ENCODE measurements around the gene HIVEP3. TPM values are rescaled to one million over a fixed set of nuclear protein-coding genes. Genes with fewer than 3 reads are reported as not detected.

HIVEP3 gene
- total RNA-seq, 1 donor = 1.2 TPM

GRCh38 chr1:41530411-41530810, 388.3 kb downstream of the HIVEP3 start:
- no peak for TF ChIP-seq CTCF (IDR thresholded peaks at IDR 0.05; ENCODE audit: insufficient read depth, low read length)
- H3K4me3 ChIP-seq (ENCODE audit: low read depth, low read length) = no peak overlapping the region
- no peak for DNase-seq (ENCODE audit: low read depth)

GRCh38 chr1:41529621-41530395, 388.9 kb downstream of the HIVEP3 start:
- no peak for DNase-seq (ENCODE audit: low read depth)
- H3K4me3 ChIP-seq (ENCODE audit: low read depth, low read length) = no peak overlapping the region
- no peak for TF ChIP-seq CTCF (IDR thresholded peaks at IDR 0.05; ENCODE audit: insufficient read depth, low read length)

- no peak for TF ChIP-seq CTCF (IDR thresholded peaks at IDR 0.05; ENCODE audit: insufficient read depth, low read length)
- no peak overlapping the region for H3K4me3 ChIP-seq (ENCODE audit: low read depth, low read length)
- DNase-seq (ENCODE audit: low read depth) = no peak
Measured at GRCh38 chr1:41528726-41529605, 389.8 kb downstream of the HIVEP3 start.

- no peak for DNase-seq (ENCODE audit: low read depth)
- H3K4me3 ChIP-seq (ENCODE audit: low read depth, low read length) = no peak overlapping the region
- no peak for TF ChIP-seq CTCF (IDR thresholded peaks at IDR 0.05; ENCODE audit: insufficient read depth, low read length)
Measured at GRCh38 chr1:41528106-41528505, 390.6 kb downstream of the HIVEP3 start.

GRCh38 chr1:41526956-41527561, 391.7 kb downstream of the HIVEP3 start:
- no peak overlapping the region for H3K4me3 ChIP-seq (ENCODE audit: low read depth, low read length)
- no peak for DNase-seq (ENCODE audit: low read depth)
- no peak for TF ChIP-seq CTCF (IDR thresholded peaks at IDR 0.05; ENCODE audit: insufficient read depth, low read length)

- DNase-seq (ENCODE audit: low read depth) = no peak
- no peak overlapping the region for H3K4me3 ChIP-seq (ENCODE audit: low read depth, low read length)
- no peak for TF ChIP-seq CTCF (IDR thresholded peaks at IDR 0.05; ENCODE audit: insufficient read depth, low read length)
Measured at GRCh38 chr1:41525891-41526587, 392.7 kb downstream of the HIVEP3 start.

Measured in fibroblast of the aortic adventitia (primary cell).